Measurements from ENCODE around the gene NLRP1. TPM values are rescaled to one million over a fixed set of nuclear protein-coding genes. Genes with fewer than 3 reads are reported as not detected.

The NLRP1 gene
- total and polyA plus RNA-seq, 2 of the 13 experiments (the other 11 are each of a cell fraction or from before 2014, with no cell fraction given): 3.4 to 3.7 TPM

DNA sequence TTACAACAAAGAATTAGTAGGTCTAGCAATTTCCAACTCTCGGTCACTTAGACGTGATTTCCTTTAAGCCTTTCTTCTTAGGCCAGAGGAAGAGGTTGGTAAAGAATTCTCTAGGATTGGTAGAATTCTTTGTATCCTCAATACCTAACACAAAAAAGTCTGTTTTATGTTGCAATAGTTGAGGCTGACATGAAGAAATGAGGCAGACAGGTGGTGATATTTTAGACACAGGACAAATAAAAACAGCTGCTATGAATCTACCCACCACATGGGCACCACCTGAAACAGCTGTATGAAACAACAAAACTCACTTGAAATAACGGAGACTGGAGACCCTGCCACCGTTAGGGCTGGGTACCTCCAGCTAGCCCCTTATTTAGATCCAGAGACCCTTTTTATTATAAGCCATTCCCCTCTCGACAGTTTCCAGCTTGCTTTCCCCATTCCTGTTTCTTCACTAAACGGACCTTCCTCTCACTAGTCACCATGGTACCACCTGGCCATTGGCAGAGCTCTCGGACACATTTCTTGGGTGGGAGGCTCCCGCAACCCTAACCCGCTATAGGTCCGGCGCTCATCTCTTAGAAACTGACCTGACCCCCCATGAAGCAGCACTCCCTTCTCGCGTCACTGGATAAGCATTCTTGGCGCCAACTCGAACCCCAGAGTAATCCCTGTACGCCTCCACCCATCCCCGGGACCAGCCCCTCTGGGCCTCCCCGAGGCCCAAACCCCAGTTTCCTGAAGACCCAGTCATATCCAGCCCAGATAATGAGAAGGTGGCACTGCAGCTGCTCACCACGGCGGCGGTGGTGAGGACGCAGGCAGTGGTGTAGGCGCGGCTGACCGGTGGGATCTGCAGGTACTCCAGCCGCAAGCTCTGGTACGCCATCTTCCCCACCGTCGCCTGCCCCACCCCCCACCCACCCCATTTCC lies 98.8 kb downstream of the NLRP1 start, which contains the start of gene DERL2 (continued):
- TF ChIP-seq ZNF280D (CRISPR knock-in tag; IDR thresholded peaks at IDR 0.05) (0 out of 2 replicates have a peak, but pooled peaks have one; percentile 34), KDM5A (IDR thresholded peaks at IDR 0.05; ENCODE audit: borderline replicate concordance, low read length) (peak; percentile 91), TAF1 (CRISPR knock-in tag; IDR thresholded peaks at IDR 0.05) (peak; percentile 33; the same call in 1 of the 2 replicates), U2AF1 (optimal IDR thresholded peaks at IDR 0.05; ENCODE audit: low read depth, low read length) (peak; percentile 23), ZFP82 (CRISPR knock-in tag; IDR thresholded peaks at IDR 0.05; ENCODE audit: borderline replicate concordance) (0 out of 2 replicates have a peak, but pooled peaks have one; percentile 29), GABPA (IDR thresholded peaks at IDR 0.05; ENCODE audit: low read depth, low read length) (peak; percentile 62), GABPA (CRISPR knock-in tag; IDR thresholded peaks at IDR 0.05; ENCODE audit: low read depth) (peak; percentile 58; the same call in 1 of the 2 replicates), ZFP90 (CRISPR knock-in tag; IDR thresholded peaks at IDR 0.05; ENCODE audit: borderline replicate concordance) (no peak), TSC22D2 (CRISPR knock-in tag; IDR thresholded peaks at IDR 0.05; ENCODE audit: borderline replicate concordance) (no peak), THAP9 (CRISPR knock-in tag; IDR thresholded peaks at IDR 0.05; ENCODE audit: borderline replicate concordance) (no peak), IRF9 (CRISPR knock-in tag; IDR thresholded peaks at IDR 0.05; ENCODE audit: borderline replicate concordance) (0 out of 2 replicates have a peak, but pooled peaks have one; percentile 12), SIN3A (IDR thresholded peaks at IDR 0.05; ENCODE audit: borderline replicate concordance, low read depth, low read length) (0 out of 2 replicates have a peak, but pooled peaks have one; percentile 39), GATAD1 (CRISPR knock-in tag; IDR thresholded peaks at IDR 0.05) (peak; percentile 81), HOXA3 (CRISPR knock-in tag; IDR thresholded peaks at IDR 0.05) (peak; percentile 34; the same call in 1 of the 2 replicates), ZNF850 (CRISPR knock-in tag; conservative IDR thresholded peaks at IDR 0.05) (no peak), SIN3B (IDR thresholded peaks at IDR 0.05; ENCODE audit: low read length) (peak; percentile 78), BRD4 (CRISPR knock-in tag; IDR thresholded peaks at IDR 0.05) (peak; percentile 57; the same call in 1 of the 2 replicates), ZMAT3 (CRISPR knock-in tag; conservative IDR thresholded peaks at IDR 0.05) (0 out of 2 replicates have a peak, but pooled peaks have one; percentile 3)
- TF ChIP-seq, protein P1, sequence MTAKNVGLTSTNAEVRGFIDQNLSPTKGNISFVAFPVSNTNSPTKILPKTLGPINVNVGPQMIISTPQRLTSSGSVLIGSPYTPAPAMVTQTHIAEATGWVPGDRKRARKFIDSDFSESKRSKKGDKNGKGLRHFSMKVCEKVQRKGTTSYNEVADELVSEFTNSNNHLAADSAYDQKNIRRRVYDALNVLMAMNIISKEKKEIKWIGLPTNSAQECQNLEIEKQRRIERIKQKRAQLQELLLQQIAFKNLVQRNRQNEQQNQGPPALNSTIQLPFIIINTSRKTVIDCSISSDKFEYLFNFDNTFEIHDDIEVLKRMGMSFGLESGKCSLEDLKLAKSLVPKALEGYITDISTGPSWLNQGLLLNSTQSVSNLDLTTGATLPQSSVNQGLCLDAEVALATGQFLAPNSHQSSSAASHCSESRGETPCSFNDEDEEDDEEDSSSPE (CRISPR knock-in tag; IDR thresholded peaks at IDR 0.05): peak; percentile 31; the same call in 1 of the 2 replicates
- TF ChIP-seq, protein P2, sequence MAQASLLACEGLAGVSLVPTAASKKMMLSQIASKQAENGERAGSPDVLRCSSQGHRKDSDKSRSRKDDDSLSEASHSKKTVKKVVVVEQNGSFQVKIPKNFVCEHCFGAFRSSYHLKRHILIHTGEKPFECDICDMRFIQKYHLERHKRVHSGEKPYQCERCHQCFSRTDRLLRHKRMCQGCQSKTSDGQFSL (CRISPR knock-in tag; IDR thresholded peaks at IDR 0.05): peak; percentile 60; the same call in 1 of the 2 replicates

Measured in HepG2 (cell line).